GM18511 (cell line): ENCODE results near the gene ARHGEF19.
"Not testable (repeated sequence)": the region's sequence is repeated elsewhere in the genome, so short reads cannot be mapped to it uniquely, and the experiment has no call there.

Experiments
- ATAC-seq: cut with Tn5 transposase; IDR thresholded peaks from one replicate; pipeline ENCODE4 v1.9.1; 2021; ENCODE audit warnings: mild to moderate bottlenecking, moderate library complexity; ENCODE audit not compliant: unreplicated experiment

ARHGEF19 gene

GRCh38 chr1:16212251-16212961 is at the start of gene ARHGEF19:
Gene ARHGEF19 (minus strand): TSS chr1:16212652. CDS start chr1:16209054, 3,598 bp downstream.
- no peak for ATAC-seq

- no peak for ATAC-seq
Measured at GRCh38 chr1:16262067-16262466, 49.6 kb upstream of the ARHGEF19 start.

- no peak for ATAC-seq
Measured at GRCh38 chr1:16260814-16261213, 48.4 kb upstream of the ARHGEF19 start.

- ATAC-seq, result no peak
Measured at GRCh38 chr1:16258591-16259135, 46.2 kb upstream of the ARHGEF19 start.

GRCh38 chr1:16257968-16258367 is 45.5 kb upstream of the ARHGEF19 start:
- no peak for ATAC-seq

- not testable (repeated sequence) for ATAC-seq
Measured at GRCh38 chr1:16257556-16257955, 45.1 kb upstream of the ARHGEF19 start.

- no peak for ATAC-seq
Measured at GRCh38 chr1:16256478-16256877, 44.0 kb upstream of the ARHGEF19 start.

GRCh38 chr1:16254263-16254928 is 41.9 kb upstream of the ARHGEF19 start:
- ATAC-seq, result no peak

- ATAC-seq, result no peak
Measured at GRCh38 chr1:16253332-16253922, 41.0 kb upstream of the ARHGEF19 start.

- ATAC-seq, result no peak
Measured at GRCh38 chr1:16252912-16253311, 40.5 kb upstream of the ARHGEF19 start.

- ATAC-seq, result no peak
Measured at GRCh38 chr1:16251381-16251780, 38.9 kb upstream of the ARHGEF19 start.

- ATAC-seq, result no peak
Measured at GRCh38 chr1:16250524-16251251, 38.2 kb upstream of the ARHGEF19 start.

- no peak for ATAC-seq
Measured at GRCh38 chr1:16249596-16250241, 37.3 kb upstream of the ARHGEF19 start.

GRCh38 chr1:16248603-16249516 is 36.4 kb upstream of the ARHGEF19 start:
- no peak for ATAC-seq

GRCh38 chr1:16248007-16248436 is 35.6 kb upstream of the ARHGEF19 start:
- no peak for ATAC-seq

GRCh38 chr1:16247441-16247840 is 35.0 kb upstream of the ARHGEF19 start:
- ATAC-seq, result no peak

GRCh38 chr1:16246961-16247360 is 34.5 kb upstream of the ARHGEF19 start:
- ATAC-seq, result no peak

- not testable (repeated sequence) for ATAC-seq
Measured at GRCh38 chr1:16246239-16246638, 33.8 kb upstream of the ARHGEF19 start.

GRCh38 chr1:16245476-16246196 is 33.2 kb upstream of the ARHGEF19 start:
- ATAC-seq, result no peak
